GM12874 (cell line): ENCODE measurements around the gene OR2L2.

ENCODE experiments used
- CTCF ChIP-seq: IDR thresholded peaks from 2 replicates; pipeline ENCODE4 v1.5.1; 2011; ENCODE audit warnings: low read depth, mild to moderate bottlenecking, control low read depth, low read length, moderate library complexity; ENCODE audit not compliant: insufficient read depth

The OR2L2 gene

GRCh38 chr1:248045209-248045608 lies 15.3 kb downstream of the OR2L2 start:
- TF ChIP-seq CTCF = no peak

GRCh38 chr1:248046536-248046935 lies 16.7 kb downstream of the OR2L2 start, which contains the start of gene OR2L3:
Gene OR2L3, plus strand, starts transcription at chr1:248046836. Its CDS starts 13,846 bp downstream, at chr1:248060682.
- TF ChIP-seq CTCF = no peak

- no peak for TF ChIP-seq CTCF
These were observed 17.1 kb downstream of the OR2L2 start for GRCh38 chr1:248047008-248047407.

- TF ChIP-seq CTCF = no peak
These were observed 24.8 kb downstream of the OR2L2 start for GRCh38 chr1:248054671-248055070.

GRCh38 chr1:248055261-248055660 lies 25.4 kb downstream of the OR2L2 start:
- TF ChIP-seq CTCF = no peak

- TF ChIP-seq CTCF = no peak
These were observed 35.2 kb downstream of the OR2L2 start for GRCh38 chr1:248065071-248065470.

- TF ChIP-seq CTCF = no peak
These were observed 35.7 kb downstream of the OR2L2 start for GRCh38 chr1:248065604-248066003.
